GM12878 (cell line): ENCODE measurements around the gene ODR4.

Experiments
- BHLHE40 ChIP-seq, 2 experiments: fragments of 450-650 bp in 1 of 2; IDR thresholded peaks; 2 replicates each; pipeline ENCODE4 v1.6.1; 2011 to 2017; ENCODE audit warnings: low read depth in 2 of 2, borderline replicate concordance in 1 of 2, improper control_type of control experiment in 1 of 2, low read length in 1 of 2, mild to moderate bottlenecking in 1 of 2
- CTCF ChIP-seq, 3 experiments: IDR thresholded peaks in 2 of 3; conservative IDR thresholded peaks in 1 of 3; 2 replicates each; pipeline ENCODE4 v1.5.1; 2011; ENCODE audit warnings: low read depth in 3 of 3, low read length in 3 of 3, mild to moderate bottlenecking in 3 of 3, control low read depth in 2 of 3, moderate library complexity in 2 of 3, inconsistent platforms in 1 of 3, mixed read lengths in 1 of 3; ENCODE audit not compliant: control insufficient read depth in 2 of 3, insufficient read depth in 1 of 3; ENCODE audit errors: extremely low read depth in 1 of 3
- EP300 ChIP-seq, 2 experiments: fragments of 150-350 bp in 1 of 2; IDR thresholded peaks; 2 replicates each; pipeline ENCODE4 v1.6.1; 2011 to 2012; ENCODE audit warnings: low read depth in 2 of 2, low read length in 2 of 2, borderline replicate concordance in 1 of 2, improper control_type of control experiment in 1 of 2, inconsistent platforms in 1 of 2; ENCODE audit not compliant: control insufficient read depth in 1 of 2
- EZH2 ChIP-seq: IDR thresholded peaks from 2 replicates; pipeline ENCODE4 v1.6.1; 2012; ENCODE audit warnings: low read depth, mild to moderate bottlenecking, control low read depth, inconsistent platforms, low read length, borderline replicate concordance; ENCODE audit not compliant: control insufficient read depth
- LARP7 ChIP-seq: fragments of 450-650 bp; IDR thresholded peaks from 2 replicates; pipeline ENCODE4 v1.6.1; 2017; ENCODE audit warnings: mild to moderate bottlenecking
- MAX ChIP-seq: IDR thresholded peaks from 2 replicates; pipeline ENCODE4 v1.6.1; 2012; ENCODE audit warnings: low read depth, low read length, improper control_type of control experiment
- POLR2A ChIP-seq: IDR thresholded peaks from 2 replicates; pipeline ENCODE4 v1.6.1; 2011; ENCODE audit warnings: low read depth, mild to moderate bottlenecking, low read length
- POLR2AphosphoS2 ChIP-seq: IDR thresholded peaks from 2 replicates; pipeline ENCODE4 v1.6.1; 2011; ENCODE audit warnings: low read depth, mild to moderate bottlenecking, low read length, improper control_type of control experiment, moderate library complexity
- POLR2AphosphoS5 ChIP-seq: IDR thresholded peaks from 2 replicates; pipeline ENCODE4 v1.6.1; 2011; ENCODE audit warnings: mild to moderate bottlenecking, low read length, inconsistent platforms
- RAD21 ChIP-seq: IDR thresholded peaks from 2 replicates; pipeline ENCODE4 v1.6.1; 2011; ENCODE audit warnings: mild to moderate bottlenecking, low read depth, low read length, moderate library complexity; ENCODE audit not compliant: insufficient read depth
- SMC3 ChIP-seq: IDR thresholded peaks from 2 replicates; pipeline ENCODE4 v1.6.1; 2011; ENCODE audit warnings: low read length, improper control_type of control experiment, borderline replicate concordance
- TAF1 ChIP-seq: IDR thresholded peaks from 2 replicates; pipeline ENCODE4 v1.6.1; 2011; ENCODE audit warnings: mild to moderate bottlenecking, low read depth, low read length, borderline replicate concordance
- ZBTB40 ChIP-seq: fragments of 450-650 bp; IDR thresholded peaks from 2 replicates; pipeline ENCODE4 v1.6.1; 2016; ENCODE audit warnings: mild to moderate bottlenecking, moderate library complexity, borderline replicate concordance

- TF ChIP-seq CTCF (IDR thresholded peaks at IDR 0.05 in 2 of 3, conservative IDR thresholded peaks at IDR 0.05 in 1 of 3; ENCODE audit: control insufficient read depth in 2 of 3, extremely low read depth in 1 of 3, insufficient read depth in 1 of 3, low read depth in 3 of 3, low read length in 3 of 3) (no peak), MAX (no peak), ZBTB40 (no peak), BHLHE40 (IDR thresholded peaks at IDR 0.05; ENCODE audit: borderline replicate concordance in 1 of 2, low read depth in 2 of 2, low read length in 1 of 2) (no peak), POLR2AphosphoS5 (no peak), RAD21 (no peak), LARP7 (no peak), POLR2AphosphoS2 (no peak), EZH2 (no peak), POLR2A (no peak), SMC3 (no peak), EP300 (IDR thresholded peaks at IDR 0.05; ENCODE audit: borderline replicate concordance in 1 of 2, control insufficient read depth in 1 of 2, low read depth in 2 of 2, low read length in 2 of 2) (no peak), TAF1 (no peak)
Measured at GRCh38 chr1:186443638-186444037, 68.0 kb downstream of the ODR4 start.
